B cell (primary cell): Measurements from ENCODE around the gene CCDC39. TPM values are rescaled to one million over a fixed set of nuclear protein-coding genes. Genes with fewer than 3 reads are reported as not detected.

ENCODE experiments used
- ATAC-seq: fragments of 200-7000 bp; cut with Tn5 transposase; one replicate; pipeline ENCODE4 v1.10.0; 2021; ENCODE audit warnings: low read depth, mild to moderate bottlenecking, moderate number of reproducible peaks, moderate library complexity
- CTCF ChIA-PET: fragments of 350-600 bp; sonication (Branson Sonifier 250); formaldehyde crosslinking; loops from one replicate; lab custom pipeline; 2021; ENCODE audit warnings: antibody characterized with exemption, inconsistent platforms; lab: Charles Lee
- POLR2A ChIA-PET: fragments of 350-600 bp; sonication (Branson Sonifier 250); formaldehyde crosslinking; loops from one replicate; lab custom pipeline; 2021; ENCODE audit warnings: antibody characterized with exemption; lab: Charles Lee
- DNase-seq: peaks from one replicate; pipeline ENCODE4 v3.0.0; 2013
- H2AFZ ChIP-seq: 2 replicates; pipeline ENCODE4 v1.6.1; 2012; ENCODE audit warnings: mild to moderate bottlenecking, low read depth, low read length; ENCODE audit not compliant: insufficient read depth, poor library complexity, severe bottlenecking
- H3K27ac ChIP-seq, 2 donors: 1 replicate in 1 of 2; 2 replicates in 1 of 2; pipeline ENCODE4 v1.5.1; 2012 to 2013; ENCODE audit warnings: low read length in 2 of 2, mild to moderate bottlenecking in 2 of 2, moderate library complexity in 1 of 2
- H3K27me3 ChIP-seq, 4 experiments: fragments of 200-600 bp in 1 of 4; sonication (generic) in 1 of 4; replicated peaks in 1 of 4; 1 replicate in 2 of 4; 2 replicates in 2 of 4; pipeline versions ENCODE4 v1.6.1 to v1.7.0; 2013 to 2016; ENCODE audit warnings: low read length in 3 of 4, mild to moderate bottlenecking in 2 of 4, mixed read lengths in 1 of 4, moderate library complexity in 1 of 4; ENCODE audit not compliant: insufficient read depth in 4 of 4, control insufficient read depth in 3 of 4; ENCODE audit errors: control extremely low read depth in 1 of 4
- H3K36me3 ChIP-seq, 2 experiments: replicated peaks in 1 of 2; 1 replicate in 1 of 2; 2 replicates in 1 of 2; pipeline versions ENCODE4 v1.6.1 to v1.7.1; 2013; ENCODE audit warnings: low read length in 1 of 2; ENCODE audit not compliant: insufficient read depth in 2 of 2, control insufficient read depth in 1 of 2; ENCODE audit errors: control extremely low read depth in 1 of 2, extremely low read depth in 1 of 2
- H3K4me1 ChIP-seq, 2 donors: fragments of 200-600 bp in 1 of 2; sonication (generic) in 1 of 2; 1 replicate in 1 of 2; 2 replicates in 1 of 2; pipeline versions ENCODE4 v1.5.1 to v1.6.1; 2013 to 2017; ENCODE audit warnings: low read length in 2 of 2; ENCODE audit not compliant: control insufficient read depth in 2 of 2, insufficient read depth in 2 of 2
- H3K4me2 ChIP-seq: replicated peaks from 2 replicates; pipeline ENCODE3; 2012; ENCODE audit warnings: mild to moderate bottlenecking, low read depth, low read length; ENCODE audit not compliant: poor library complexity, severe bottlenecking
- H3K4me3 ChIP-seq, 5 experiments: fragments of 200-600 bp in 1 of 5; sonication (generic) in 1 of 5; 1 replicate in 3 of 5; 2 replicates in 2 of 5; pipeline versions ENCODE4 v1.5.1 to v1.7.0; 2011 to 2016; ENCODE audit warnings: low read length in 4 of 5, mild to moderate bottlenecking in 4 of 5, low read depth in 2 of 5, control low read depth in 1 of 5, moderate library complexity in 1 of 5; ENCODE audit not compliant: insufficient read depth in 1 of 5; ENCODE audit errors: control extremely low read depth in 1 of 5, extremely low read depth in 1 of 5
- H3K79me2 ChIP-seq: fragments of 200-600 bp; sonication (generic); one replicate; pipeline ENCODE4 v1.6.0; 2016; ENCODE audit warnings: low read length; ENCODE audit not compliant: control insufficient read depth, insufficient read depth
- H3K9ac ChIP-seq: fragments of 200-600 bp; sonication (generic); 2 replicates; pipeline ENCODE4 v1.6.1; 2017; ENCODE audit warnings: mild to moderate bottlenecking, low read length, moderate library complexity
- H3K9me3 ChIP-seq, 3 donors: one replicate each; pipeline versions ENCODE4 v1.6.1 to v1.7.1; 2013; ENCODE audit warnings: low read length in 2 of 3; ENCODE audit not compliant: control insufficient read depth in 2 of 3, insufficient read depth in 1 of 3; ENCODE audit errors: control extremely low read depth in 1 of 3
- H4K20me1 ChIP-seq: 2 replicates; pipeline ENCODE4 v1.6.0; 2012; ENCODE audit warnings: mild to moderate bottlenecking, low read length; ENCODE audit not compliant: insufficient read depth, control insufficient read depth, poor library complexity, severe bottlenecking
- H3K27ac Mint-ChIP-seq: one replicate; pipeline ENCODE4 v1.8.0; 2021; ENCODE audit warnings: mixed read lengths
- H3K27me3 Mint-ChIP-seq: one replicate; pipeline ENCODE4 v1.8.0; 2021; ENCODE audit warnings: mixed read lengths
- H3K4me1 Mint-ChIP-seq: one replicate; pipeline ENCODE4 v1.8.0; 2021; ENCODE audit warnings: mixed read lengths
- H3K4me3 Mint-ChIP-seq: one replicate; pipeline ENCODE4 v1.8.0; 2021; ENCODE audit warnings: mixed read lengths
- H3K9me3 Mint-ChIP-seq: one replicate; pipeline ENCODE4 v1.8.0; 2022; ENCODE audit warnings: mixed read lengths; ENCODE audit not compliant: insufficient read depth
- CTCF ChIP-seq: fragments of 200-600 bp; IDR thresholded peaks from one replicate; pipeline ENCODE4 v1.8.0; 2022; ENCODE audit warnings: antibody characterized with exemption, mild to moderate bottlenecking
- EZH2 ChIP-seq: IDR thresholded peaks from 2 replicates; pipeline ENCODE4 v1.6.1; 2012; ENCODE audit warnings: borderline replicate concordance, low read depth, mild to moderate bottlenecking, moderate library complexity, low read length; ENCODE audit not compliant: insufficient read depth, poor library complexity, severe bottlenecking
- WGBS: methylation state at CpG from one replicate; pipeline ENCODE4 v1.1.5; 2013; ENCODE audit warnings: missing lambda C conversion rate; ENCODE audit not compliant: insufficient coverage; 5-methylcytosine and 5-hydroxymethylcytosine counted together
- intact Hi-C: fragments of 100-400 bp; cut with micrococcal nuclease; formaldehyde crosslinking; loops from one replicate; pipeline ENCODE4 v1.10.0; 2022
- polyA plus RNA-seq: library from polyadenylated mRNA; depleted of rRNA; stranded (reverse); fragments of >200 nt; gene quantifications from 2 replicates; pipeline ENCODE4 v1.2.3, GENCODE V29; 2012
- total RNA-seq, 2 donors: library from RNA; stranded (reverse); fragments of 120-200 nt in 1 of 2; gene quantifications; 1 replicate in 1 of 2; 2 replicates in 1 of 2; pipeline versions ENCODE4 v1.2.3 to v1.2.4, GENCODE V29; 2013 to 2022

The CCDC39 gene
- total and polyA plus RNA-seq, 2 donors (not counting 1 experiment from before 2014, with no cell fraction given) = not detected

GRCh38 chr3:180633722-180634121, 45.6 kb downstream of the CCDC39 start:
- intact Hi-C loops = no loop called here
- Histone ChIP-seq H4K20me1 (no peaks in the 10 kb centered on the region), H3K4me3 (no peak overlapping the region), H3K36me3 (no peaks in the 10 kb centered on the region), H3K27ac (no peak overlapping the region), H3K9ac (no peak overlapping the region), H3K4me2 (no peak overlapping the region), H3K9me3 (no peaks in the 10 kb centered on the region), H2AFZ (no peak overlapping the region), H3K4me1 (no peaks in the 10 kb centered on the region), H3K27me3 (peaks cover 0 to 9% (median 3%) of the 10 kb centered on the region in 4 experiments), H3K79me2 (no peaks in the 10 kb centered on the region)
- Mint-ChIP-seq H3K9me3 (no peaks in the 10 kb centered on the region), H3K27me3 (peaks cover 52% of the 10 kb centered on the region), H3K4me1 (no peaks in the 10 kb centered on the region), H3K27ac (no peak overlapping the region), H3K4me3 (no peak overlapping the region)
- no peak for ATAC-seq
- POLR2A ChIA-PET = no interaction called here
- WGBS = 43% methylated on average over 2 of the region's 2 CpGs
- DNase-seq = no peak
- CTCF ChIA-PET = no interaction called here
- no peak for TF ChIP-seq CTCF
- TF ChIP-seq EZH2 = no peak

- H3K27ac ChIP-seq = no peak overlapping the region
- Mint-ChIP-seq H3K4me1 (no peaks in the 10 kb centered on the region), H3K27ac (no peak overlapping the region), H3K9me3 (no peaks in the 10 kb centered on the region), H3K4me3 (no peak overlapping the region), H3K27me3 (peaks cover 37% of the 10 kb centered on the region)
- intact Hi-C loops = no loop called here
- no peak overlapping the region for H2AFZ ChIP-seq
- H3K79me2 ChIP-seq = no peaks in the 10 kb centered on the region
- ChIA-PET CTCF (no interaction called here), POLR2A (no interaction called here)
- H3K4me3 ChIP-seq = no peak overlapping the region
- TF ChIP-seq CTCF = no peak
- no peak for TF ChIP-seq EZH2
- no peak for DNase-seq
- H3K9ac ChIP-seq = no peak overlapping the region
- ATAC-seq = no peak
- H4K20me1 ChIP-seq = no peaks in the 10 kb centered on the region
- H3K27me3 ChIP-seq = peaks cover 0 to 9% (median 3%) of the 10 kb centered on the region in 4 experiments
- H3K4me1 ChIP-seq = no peaks in the 10 kb centered on the region
- no peaks in the 10 kb centered on the region for H3K9me3 ChIP-seq
- no peaks in the 10 kb centered on the region for H3K36me3 ChIP-seq
- no peak overlapping the region for H3K4me2 ChIP-seq
- WGBS = no CpG with 5 or more reads among the region's 3 CpGs
Measured at GRCh38 chr3:180631317-180631716, 48.0 kb downstream of the CCDC39 start.
